DMS 273 (cell line): Measurements from ENCODE around the gene SLC38A3.
A peak's percentile ranks its signal among the peaks of the same experiment; 100 is the strongest.
"Not testable (repeated sequence)": the region's sequence is repeated elsewhere in the genome, so short reads cannot be mapped to it uniquely, and the experiment has no call there.

Experiments
- DNase-seq: peaks from one replicate; lab custom pipeline; 2025; ENCODE audit not compliant: unreplicated experiment; lab: John Stamatoyannopoulos, UW

SLC38A3 gene

DNA sequence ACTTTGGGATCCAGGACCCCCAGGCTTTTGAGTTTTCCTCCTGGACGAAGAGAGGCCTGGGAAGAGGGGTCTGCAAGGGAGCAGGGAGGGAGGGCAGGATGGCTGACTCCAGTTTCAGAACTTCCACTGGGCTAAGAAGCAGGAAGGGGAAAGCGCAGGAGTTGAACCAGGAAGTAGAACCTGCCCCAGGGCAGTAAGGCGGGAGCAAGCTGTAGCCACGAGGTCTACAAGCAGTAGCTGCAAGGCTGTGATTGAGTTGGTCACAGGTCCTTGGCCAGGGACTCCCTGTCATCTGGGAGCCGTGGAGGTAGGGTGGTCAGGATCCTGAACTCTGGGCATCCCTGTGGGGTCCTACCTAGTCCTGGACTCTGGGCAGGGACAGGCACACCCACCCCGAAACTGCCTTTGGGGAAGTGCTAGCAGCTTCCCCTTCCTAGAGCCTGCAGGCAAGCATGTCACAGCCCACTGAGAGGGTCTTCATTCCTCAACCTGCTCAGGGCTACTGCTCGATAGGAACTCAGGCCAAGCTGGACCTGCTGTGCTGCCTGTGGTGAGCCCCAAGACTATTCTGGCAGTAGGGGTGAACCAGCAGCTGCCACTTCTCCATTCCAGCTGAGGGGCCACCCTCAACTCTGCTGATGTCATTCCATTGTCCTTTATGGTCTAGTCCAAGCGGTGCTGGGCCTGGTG, 25.2 kb downstream of the SLC38A3 start:
- DNase-seq: no peak

DNA sequence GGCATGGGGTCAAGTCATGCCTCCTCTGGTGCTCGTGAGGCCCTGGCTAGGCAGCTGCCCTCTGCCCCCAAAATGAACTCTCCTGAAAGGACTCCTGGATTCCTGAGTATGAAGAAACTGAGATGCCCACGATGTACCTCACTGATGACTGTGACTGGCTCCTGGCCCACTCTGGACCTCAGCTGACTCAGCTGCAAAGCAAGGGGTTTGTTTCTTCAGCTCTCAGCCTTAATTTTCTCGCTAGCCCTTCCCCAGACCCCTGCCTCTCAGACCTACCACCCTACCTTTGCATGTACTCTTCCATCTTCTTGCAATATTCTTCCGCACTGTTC, 25.7 kb downstream of the SLC38A3 start:
- DNase-seq: no peak

DNA sequence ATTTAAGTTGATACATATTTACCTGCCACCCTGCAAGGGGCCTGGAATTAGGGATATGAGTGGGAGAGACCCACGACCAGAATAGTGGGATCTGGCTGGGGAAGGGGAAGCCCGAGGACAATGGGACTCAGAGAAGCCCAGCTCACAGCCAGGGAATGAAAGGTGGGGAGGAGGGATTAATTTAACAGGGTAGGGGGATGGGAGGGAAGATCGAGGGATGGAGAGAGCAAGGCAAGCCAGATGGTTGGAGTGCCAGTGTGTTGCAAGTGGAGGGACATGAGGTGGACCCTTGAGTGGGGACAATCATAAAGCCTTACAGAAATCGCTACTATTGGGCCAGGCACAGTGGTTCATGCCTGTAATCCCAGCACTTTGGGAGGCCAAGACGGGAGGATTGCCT, 26.5 kb downstream of the SLC38A3 start:
- DNase-seq: no peak

DNA sequence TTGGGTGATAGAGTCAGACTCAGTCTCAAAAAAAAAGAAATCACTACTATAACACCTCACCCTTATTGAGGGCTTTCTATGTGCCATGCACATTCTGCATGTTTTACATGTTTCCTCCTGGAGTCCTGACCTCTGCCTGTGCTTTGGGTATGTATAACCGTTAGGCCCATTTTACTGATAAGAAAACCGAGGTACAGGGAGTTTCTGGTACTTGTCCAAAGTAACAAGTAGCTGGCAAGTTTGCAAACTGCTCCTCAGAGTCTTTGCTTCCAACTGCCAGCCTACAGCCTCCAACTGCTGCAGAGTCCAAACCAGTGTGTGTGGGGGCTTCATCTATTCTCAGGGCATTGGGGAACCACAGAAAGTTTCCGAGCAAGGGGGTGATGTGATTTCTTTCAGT, 27.2 kb downstream of the SLC38A3 start:
- no peak for DNase-seq

DNA sequence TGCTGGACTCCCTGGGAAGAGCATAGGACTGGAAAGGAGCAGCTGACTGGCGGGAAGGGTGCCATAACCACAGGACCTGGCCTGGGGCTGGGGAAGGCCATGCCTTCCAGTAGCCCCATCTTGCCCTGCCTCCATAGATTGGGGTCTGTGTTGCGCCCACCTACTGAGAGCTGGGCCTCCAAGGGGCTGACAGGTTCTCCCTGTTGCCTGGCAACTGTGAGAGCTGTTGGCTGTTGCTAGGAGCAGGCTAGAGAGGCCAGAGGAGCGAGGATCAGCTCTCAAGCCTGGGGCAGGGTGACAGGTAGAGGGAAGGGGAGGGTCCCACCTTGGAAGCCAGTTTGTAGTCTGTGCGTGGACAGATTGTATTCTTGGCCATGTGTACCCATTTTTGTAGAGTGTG, 28.1 kb downstream of the SLC38A3 start:
- DNase-seq: peak; percentile 30

DNA sequence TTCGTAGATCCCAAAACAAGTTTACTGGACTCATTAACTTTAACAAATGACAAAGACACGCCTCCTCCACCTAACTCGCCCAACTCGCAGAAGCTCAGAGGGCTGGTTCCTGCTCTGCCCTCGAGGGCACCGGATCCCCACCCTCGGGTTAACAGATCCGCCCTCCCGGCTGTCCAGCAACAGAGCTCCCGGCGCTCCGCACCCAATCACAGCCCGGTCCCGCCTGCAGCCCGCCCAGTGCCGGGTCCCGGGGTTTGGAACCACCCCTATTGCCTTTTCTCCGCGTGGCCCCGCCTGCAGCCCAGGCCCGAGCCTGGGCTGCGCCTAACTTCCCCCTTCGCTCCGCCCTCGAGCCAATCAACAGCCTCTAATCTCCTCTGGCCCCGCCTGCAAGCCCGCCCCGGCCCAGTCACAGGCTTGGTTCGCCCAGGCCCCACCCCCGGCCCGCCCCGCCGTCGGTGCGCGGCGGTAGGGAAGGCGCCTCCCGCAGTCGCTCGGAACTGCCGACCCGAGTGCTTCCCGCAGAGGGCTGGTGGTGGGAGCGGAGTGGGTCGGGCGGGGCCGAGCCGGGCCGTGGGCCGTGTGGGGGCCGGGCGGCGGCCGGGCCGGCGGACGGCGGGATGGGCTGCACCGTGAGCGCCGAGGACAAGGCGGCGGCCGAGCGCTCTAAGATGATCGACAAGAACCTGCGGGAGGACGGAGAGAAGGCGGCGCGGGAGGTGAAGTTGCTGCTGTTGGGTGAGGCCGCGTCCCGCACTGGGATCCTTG, 30.8 kb downstream of the SLC38A3 start, which contains the start of gene GNAI2:
GNAI2 (plus strand) TSS at position 489 of the 768 bp plus-strand sequence; CDS start at position 621, 132 bp downstream.
- peak; percentile 98 for DNase-seq

DNA sequence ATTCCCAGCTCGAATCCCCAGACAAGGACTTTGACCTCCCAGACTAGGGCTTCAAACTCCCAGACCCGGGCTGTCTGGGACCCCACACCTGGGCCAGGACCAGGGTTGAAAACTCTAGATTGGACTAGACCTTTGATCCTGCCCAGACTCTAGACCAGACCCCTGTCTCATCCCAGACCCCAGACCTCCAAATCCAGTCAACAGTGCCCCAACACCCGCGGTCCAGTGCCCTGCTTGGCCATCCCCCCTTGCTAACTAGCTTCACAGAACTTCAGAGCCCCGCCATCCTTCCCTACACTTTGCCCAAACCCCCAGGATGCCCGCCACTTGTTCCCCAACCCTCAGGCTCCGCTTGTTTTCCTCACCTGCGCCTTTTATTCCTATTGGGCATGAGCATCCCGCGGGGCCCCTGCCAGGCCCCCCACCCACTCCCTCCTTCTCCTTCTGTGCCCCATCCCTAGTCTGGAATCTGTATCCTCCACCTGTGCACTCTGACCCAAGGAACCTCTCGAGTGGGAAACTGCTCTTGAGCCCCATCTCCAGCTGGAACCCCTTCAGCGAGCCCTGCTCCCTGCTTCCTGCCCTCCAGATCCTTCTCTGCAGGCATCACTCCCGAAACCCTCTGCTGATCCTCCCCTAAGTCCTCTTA, 31.5 kb downstream of the SLC38A3 start:
- DNase-seq: no peak

DNA sequence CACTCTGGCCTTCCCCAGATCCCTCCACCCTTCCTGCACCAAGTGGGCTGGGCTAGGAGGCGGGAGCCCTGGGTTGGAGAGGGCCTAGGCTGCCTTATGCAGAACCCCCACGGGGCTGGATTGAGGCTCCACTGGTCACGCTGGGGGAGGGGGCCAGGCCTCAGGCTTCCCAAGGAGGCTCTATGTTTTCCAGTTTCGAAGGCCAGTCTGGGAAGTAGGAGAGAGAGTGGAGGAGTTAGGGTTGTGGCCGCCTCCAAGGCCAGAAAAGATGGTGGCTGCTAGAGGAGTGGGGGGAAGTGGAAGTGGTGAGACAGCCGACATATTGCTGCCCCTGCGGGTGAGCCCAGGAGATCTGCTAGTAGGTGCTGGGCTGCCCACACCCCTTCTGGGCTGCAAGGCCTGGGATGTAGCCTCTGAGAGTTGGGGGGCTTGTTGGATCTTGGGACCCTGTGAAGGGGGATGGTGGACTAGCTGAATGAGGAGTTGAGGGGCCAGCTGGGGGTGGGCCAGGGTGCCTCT, 32.1 kb downstream of the SLC38A3 start:
- peak; percentile 24 for DNase-seq

DNA sequence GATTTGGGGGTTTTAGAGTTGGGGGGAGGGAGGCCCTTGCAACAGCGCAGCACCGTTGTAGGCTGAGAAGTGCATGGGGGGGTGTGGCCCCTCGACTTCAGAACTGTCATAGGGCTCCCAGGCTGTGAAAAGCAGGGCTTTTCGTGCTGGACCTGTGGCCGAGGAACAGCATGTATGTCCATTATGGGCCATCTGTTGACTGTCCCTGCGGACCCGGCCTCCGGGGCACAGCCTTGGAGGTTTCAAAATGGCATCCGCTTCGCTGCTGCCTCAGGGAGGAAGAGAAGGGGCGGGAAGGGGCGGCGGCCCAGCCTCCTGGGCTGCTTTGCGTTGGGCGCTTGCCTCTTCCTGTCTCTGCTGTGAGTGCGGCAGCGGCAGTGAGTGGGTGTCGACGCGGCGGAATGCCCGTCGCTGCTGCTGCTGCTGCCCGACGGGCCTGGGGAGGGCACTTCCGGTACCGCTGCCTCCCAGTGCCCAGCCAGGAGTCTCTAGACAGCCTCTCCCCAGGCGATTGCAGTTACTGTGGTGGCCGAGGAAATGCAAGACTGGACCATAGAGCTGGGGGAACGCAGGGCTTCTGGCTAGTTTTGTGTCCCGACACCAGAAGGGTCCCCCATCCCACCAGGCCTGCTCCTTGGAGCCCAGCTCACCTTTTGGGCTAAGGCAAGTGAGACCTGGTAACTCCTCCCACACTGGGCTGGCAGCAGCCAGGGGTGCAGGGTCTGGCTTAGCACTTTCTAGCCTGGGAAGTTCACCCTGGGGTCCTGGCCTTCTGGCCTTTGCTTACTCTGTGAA, 32.9 kb downstream of the SLC38A3 start:
- DNase-seq: peak; percentile 65

DNA sequence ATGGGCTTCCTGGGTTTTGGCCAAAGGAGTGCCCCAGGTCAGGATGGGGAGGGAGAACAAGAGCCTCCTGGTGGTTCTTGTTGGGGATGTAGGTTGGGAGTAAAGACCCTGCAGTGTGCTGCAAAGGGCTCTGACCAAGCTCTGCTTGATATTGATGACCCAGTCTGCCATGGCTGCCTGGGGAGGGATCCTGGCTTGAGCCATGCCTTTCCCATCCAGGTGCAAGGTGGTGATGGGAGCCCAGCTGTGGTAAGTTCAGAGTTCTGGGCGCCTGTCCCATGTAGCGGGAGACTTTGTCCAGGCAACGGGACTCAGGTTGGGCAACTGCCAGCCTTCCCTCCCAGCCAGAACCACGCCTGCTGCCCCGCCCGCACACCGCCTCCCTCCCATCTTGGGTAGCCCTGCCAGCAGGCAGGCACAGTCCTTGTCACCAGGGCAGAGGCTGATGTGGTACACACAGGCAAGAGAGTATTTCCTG, 33.5 kb downstream of the SLC38A3 start:
- DNase-seq: peak; percentile 74

DNA sequence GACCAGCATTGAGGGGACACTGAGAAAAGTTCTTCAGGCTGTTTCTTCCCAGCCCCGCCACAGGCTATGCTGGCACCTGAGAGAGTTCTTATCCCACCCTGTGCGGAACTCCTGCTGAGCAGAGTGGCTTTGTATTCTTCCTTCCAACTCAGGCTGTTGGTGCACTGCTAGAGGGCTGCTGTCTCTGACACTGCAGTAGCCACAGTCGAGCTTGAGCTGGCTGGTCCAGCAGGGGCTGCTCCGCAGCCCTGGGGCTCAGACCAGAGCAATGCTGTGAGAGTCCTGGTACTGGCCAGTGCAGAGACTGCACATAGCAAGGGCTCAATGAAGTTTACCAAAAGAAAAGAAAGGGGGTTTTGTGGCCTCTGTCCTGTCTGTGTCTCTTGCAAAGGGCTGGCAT, 34.6 kb downstream of the SLC38A3 start:
- DNase-seq: no peak

DNA sequence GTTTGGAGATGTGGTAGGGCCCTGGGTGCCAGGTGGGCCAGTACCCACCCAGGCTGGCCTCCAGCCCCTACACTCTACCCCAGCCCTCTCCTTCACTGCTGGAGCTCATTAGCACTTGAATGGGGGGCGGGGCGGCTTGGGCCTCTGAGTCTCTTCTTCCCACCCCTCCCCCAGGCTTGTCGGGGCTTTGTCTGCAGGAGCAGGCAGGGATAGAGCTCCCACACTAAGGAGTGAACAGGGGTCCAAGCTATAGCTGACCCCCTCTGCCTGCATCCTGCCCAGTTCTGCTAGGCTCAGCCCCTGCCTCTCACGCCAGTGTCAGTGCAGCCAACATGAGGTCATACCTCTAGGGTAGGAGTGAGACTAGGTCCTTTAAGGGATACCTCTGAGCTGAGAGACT, 36.1 kb downstream of the SLC38A3 start:
- DNase-seq: no peak

DNA sequence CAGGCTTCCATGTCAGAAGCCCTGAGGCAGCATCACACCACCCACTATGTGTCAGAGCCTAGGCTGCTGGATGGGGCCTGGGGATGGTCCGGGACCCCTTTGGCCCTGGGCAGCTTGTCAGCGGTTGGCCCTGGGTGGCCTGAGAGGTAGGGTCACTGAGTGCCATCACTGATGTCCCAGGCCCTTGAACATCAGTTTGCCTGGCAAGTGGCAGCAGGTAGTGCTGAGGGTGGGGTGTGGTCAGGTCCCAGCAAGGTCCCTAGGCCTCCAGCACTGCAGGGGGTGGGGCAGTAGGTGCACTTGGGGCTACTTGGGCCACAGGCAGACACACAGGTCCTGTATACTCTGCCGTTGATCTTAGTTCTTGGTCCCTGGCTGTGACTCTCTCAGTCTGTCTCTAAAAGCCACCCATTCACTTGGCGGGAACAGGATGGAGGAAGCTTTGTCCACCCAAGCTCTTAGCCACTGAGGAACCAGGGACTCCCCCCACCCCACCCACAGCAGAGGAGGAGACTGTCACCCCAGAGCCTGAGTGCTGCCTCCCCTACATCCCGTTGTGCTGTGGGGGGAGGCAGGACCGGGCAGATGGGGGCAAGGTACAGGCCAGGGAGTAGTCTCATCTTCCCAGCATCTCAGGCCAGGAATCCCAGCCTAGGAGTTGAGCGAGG, 36.8 kb downstream of the SLC38A3 start:
- no peak for DNase-seq

DNA sequence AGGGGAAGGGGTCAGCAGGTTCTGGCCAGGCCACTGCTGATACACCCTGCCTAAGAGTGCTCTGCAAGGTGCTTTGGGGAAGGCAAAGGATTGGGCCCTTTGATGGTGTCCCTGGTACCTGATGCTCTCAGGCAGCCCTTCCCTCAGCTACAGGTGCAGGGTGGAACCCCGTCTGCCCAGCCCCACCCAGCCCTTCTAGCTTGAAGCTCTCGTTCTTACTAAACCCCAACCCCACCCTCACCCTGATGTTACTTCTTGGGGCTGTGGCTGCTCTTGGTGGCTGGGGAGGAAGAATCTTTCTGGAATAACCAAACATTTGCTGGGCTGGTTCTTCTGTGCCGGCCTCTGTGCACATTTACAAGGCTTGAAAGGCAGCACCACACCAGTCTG, 37.3 kb downstream of the SLC38A3 start:
- no peak for DNase-seq

DNA sequence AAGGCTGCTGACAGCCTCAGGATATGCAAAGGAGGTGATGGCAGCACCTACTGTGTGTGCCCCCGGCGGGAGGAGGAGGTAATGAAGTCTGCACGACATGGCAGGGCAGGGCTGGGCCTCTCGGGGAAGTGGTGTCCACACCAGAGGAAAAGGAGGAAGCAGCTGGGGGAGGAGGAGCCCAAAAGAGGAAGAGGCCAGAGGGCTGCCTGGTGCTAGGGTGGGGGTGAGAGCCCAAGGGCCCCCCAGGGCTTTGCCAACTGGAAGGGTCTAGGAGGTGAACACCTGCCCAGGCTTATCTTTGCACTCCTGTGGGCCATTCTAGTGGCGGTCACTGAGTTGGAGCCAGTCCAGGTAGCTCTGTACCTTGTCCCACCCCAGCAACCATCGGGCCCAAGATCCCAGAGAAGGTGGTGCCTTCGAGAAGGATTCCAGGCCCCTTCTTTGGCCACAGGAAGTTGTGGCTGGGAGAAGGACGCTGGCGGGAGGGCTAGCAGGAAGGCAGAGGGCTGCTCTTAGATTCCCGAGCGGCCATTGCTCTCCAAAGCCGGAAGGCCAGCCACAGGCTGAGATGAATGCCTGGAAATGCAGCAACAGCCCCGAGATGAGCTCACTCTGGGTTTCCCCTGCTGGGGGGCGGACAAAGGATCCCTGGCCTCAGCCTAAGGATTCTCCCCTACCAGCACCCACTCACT, 37.9 kb downstream of the SLC38A3 start:
- no peak for DNase-seq

DNA sequence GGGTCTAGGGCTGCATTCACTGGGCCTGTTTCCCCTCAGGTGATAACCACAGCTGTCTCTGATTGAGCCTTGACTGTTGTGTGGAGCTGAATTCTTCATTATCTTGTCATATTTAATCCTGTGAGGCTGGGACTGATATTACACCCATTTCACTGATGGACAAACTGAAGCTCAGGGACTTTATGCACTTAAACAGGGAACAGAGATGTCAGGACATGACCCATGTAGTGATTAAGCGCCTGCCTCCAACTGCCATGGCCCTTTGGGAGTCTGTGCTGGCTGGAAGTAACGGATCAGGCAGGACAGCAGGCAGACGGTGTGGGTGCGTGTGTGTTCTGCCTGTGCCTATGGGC, 38.4 kb downstream of the SLC38A3 start:
- no peak for DNase-seq

DNA sequence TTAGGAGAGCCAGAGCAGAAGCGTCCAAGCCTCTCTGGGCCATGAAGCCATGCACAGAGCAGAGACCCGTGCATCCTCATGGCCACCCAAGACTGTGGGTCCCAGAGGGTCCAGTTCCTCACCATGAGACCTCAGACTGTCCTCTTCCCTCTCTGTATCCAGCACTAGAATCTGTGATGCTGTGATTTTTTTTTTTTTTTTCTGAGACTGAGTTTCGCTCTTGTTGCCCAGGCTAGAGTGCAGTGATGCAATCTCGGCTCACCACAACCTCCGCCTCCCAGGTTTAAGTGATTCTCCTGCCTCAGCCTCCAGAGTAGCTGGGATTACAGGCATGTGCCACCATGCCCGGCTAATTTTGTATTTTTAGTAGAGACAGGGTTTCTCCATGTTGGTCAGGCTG, 39.7 kb downstream of the SLC38A3 start:
- DNase-seq: not testable (repeated sequence)

DNA sequence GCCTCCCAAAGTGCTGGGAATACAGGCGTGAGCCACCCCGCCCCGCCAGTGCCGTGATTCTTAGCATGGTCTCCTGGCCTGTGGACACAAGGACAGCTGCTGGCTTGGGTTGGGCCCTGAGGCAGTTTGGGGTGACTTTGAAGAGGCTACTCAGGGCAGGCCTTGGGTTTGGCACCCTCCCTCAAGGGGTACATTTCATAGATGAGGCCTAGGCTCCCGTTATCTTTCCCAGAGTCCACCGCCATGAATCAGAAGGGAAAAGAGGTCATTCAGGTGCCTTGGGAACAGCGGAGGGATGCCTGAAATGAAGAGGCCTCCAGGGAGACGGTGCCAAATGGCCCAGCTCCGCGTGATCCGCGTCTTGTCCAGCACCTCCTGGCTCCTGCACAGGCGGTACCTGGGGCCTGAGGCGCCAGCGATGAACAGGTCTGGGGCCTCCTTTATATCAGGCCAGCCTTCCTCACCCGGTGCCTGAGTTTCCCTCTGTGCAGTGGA, 40.2 kb downstream of the SLC38A3 start:
- DNase-seq: no peak

DNA sequence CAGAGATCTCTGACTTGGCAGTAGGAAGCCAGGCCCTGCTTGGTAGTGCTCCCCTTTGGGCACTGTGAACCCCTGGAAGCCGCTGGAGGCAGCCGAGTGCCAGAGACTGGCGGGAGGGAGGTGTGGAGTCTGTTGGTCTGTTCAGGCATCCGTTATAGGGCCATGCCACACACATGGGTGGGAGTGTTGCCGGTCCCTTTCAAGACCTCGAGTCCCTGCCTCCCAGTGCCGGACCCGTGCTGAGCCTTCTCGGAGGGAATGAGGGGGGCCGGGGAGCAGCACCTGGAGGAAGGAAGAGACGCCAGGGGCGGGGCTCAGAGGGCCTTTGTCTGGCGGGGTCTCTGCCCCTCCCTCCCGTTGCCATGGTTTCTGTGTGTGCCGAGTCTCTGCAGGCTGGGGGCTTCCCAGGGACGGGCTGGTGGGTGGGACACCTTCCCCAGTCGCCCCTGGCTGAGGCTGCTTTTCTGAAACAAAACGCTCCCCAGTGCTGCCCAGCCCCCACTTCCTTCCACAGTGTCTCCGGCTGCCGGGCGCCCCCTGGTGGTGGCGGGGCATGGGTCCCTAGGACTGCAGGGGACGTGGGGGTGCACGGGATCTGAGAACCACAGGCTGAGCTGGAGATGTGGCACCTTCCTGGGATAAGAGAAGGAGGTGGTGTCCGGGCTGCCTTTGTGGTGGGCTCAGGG, 40.9 kb downstream of the SLC38A3 start:
- DNase-seq: peak; percentile 89
